WTC11 (cell line): ENCODE measurements around the gene F2RL2.

Experiments
- CTCF ChIP-seq: fragments of 200-600 bp; IDR thresholded peaks from 2 replicates; pipeline ENCODE4 v1.8.0; 2022; ENCODE audit warnings: antibody characterized with exemption
- JUN ChIP-seq: sonication (generic); formaldehyde crosslinking; IDR thresholded peaks from 2 replicates; pipeline ENCODE4 v1.8.0; 2023; ENCODE audit warnings: mild to moderate bottlenecking, missing genetic modification reagents
- MAX ChIP-seq: sonication (generic); formaldehyde crosslinking; IDR thresholded peaks from 2 replicates; pipeline ENCODE4 v1.8.0; 2022; ENCODE audit warnings: mild to moderate bottlenecking, missing genetic modification reagents
- TF ChIP-seq, protein P1 (sequence below): fragments of 250-450 bp; sonication (Bioruptor Pico); IDR thresholded peaks from 2 replicates; pipeline ENCODE4 v1.8.0; 2021; ENCODE audit warnings: mild to moderate bottlenecking
- TF ChIP-seq, protein P2 (sequence below): sonication (generic); formaldehyde crosslinking; conservative IDR thresholded peaks from 2 replicates; pipeline ENCODE4 v1.8.1; 2022; ENCODE audit warnings: mild to moderate bottlenecking, missing genetic modification reagents

DNA sequence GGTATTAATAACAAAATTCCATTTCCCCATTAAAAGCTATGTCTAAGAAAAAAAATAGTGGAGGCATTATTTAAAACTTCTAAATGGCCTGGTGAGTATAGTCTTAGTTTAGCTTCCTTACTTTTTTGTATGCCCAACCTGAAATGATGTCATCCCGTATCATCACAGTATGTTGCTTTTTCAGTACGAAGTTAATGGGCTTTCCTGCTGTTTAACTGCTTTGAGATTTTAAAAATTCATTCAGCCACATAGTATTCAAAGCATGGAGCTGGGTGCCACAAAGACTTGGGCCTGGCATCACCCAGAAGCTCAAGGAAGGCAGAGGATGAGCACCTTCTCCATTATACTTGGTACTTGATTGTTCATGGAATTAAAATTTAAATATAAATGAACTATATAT, 7.4 kb downstream of the F2RL2 start:
- TF ChIP-seq CTCF, result no peak
- TF ChIP-seq, protein P1, sequence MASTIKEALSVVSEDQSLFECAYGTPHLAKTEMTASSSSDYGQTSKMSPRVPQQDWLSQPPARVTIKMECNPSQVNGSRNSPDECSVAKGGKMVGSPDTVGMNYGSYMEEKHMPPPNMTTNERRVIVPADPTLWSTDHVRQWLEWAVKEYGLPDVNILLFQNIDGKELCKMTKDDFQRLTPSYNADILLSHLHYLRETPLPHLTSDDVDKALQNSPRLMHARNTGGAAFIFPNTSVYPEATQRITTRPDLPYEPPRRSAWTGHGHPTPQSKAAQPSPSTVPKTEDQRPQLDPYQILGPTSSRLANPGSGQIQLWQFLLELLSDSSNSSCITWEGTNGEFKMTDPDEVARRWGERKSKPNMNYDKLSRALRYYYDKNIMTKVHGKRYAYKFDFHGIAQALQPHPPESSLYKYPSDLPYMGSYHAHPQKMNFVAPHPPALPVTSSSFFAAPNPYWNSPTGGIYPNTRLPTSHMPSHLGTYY (CRISPR knock-in tag), result no peak
- no peak for TF ChIP-seq JUN (CRISPR knock-in tag)
- no peak for TF ChIP-seq MAX (CRISPR knock-in tag)
- TF ChIP-seq, protein P2, sequence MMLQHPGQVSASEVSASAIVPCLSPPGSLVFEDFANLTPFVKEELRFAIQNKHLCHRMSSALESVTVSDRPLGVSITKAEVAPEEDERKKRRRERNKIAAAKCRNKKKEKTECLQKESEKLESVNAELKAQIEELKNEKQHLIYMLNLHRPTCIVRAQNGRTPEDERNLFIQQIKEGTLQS (CRISPR knock-in tag), result no peak
